Measurements from ENCODE around the gene RAP1A. TPM values are rescaled to one million over a fixed set of nuclear protein-coding genes. Genes with fewer than 3 reads are reported as not detected.

Gene RAP1A
- total RNA-seq, 1 experiment from 2014 or later, result 33.2 TPM

DNA sequence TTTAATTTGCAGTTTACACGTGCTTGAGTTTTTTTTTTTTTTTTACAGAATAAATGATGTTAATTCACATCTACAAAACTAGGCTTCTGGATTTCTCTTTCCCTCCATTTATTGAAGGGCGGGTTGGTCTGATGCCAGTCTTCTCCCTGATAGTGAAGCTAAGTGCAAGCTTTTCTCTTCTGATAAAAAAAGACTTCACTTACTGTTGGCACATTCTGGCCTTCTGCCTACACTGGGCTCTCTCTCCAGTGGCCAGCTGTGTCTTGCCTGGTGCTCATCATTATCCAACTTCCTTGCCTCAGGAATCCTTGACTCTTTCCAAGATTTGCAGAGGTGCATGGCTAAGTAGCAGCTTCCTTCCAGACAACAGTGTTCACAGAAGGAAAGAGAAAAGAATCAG lies 7.6 kb upstream of the RAP1A start:
- Mint-ChIP-seq H3K9me3 (ENCODE audit: low read depth, unreplicated experiment) (peaks cover 2% of the 10 kb centered on the region), H3K36me3 (ENCODE audit: insufficient read depth, unreplicated experiment) (no peaks in the 10 kb centered on the region), H3K27me3 (ENCODE audit: unreplicated experiment) (peaks cover 7% of the 10 kb centered on the region), H3K4me1 (ENCODE audit: low read depth, unreplicated experiment) (peaks cover 9% of the 10 kb centered on the region), H3K4me3 (ENCODE audit: low read depth, unreplicated experiment) (no peak overlapping the region), H3K27ac (ENCODE audit: unreplicated experiment) (no peak overlapping the region)
- CTCF ChIA-PET, result interaction anchor here (0.7 kb wide), 1 partner anchor 40 kb away, joined by 5 read pairs; no protein-coding TSS in a partner anchor
- intact Hi-C loops (cut with micrococcal nuclease; ENCODE audit: unreplicated experiment), result no loop called here
- BruUV-seq (replicated peaks), result no TSS peak
- TF ChIP-seq, protein P1, sequence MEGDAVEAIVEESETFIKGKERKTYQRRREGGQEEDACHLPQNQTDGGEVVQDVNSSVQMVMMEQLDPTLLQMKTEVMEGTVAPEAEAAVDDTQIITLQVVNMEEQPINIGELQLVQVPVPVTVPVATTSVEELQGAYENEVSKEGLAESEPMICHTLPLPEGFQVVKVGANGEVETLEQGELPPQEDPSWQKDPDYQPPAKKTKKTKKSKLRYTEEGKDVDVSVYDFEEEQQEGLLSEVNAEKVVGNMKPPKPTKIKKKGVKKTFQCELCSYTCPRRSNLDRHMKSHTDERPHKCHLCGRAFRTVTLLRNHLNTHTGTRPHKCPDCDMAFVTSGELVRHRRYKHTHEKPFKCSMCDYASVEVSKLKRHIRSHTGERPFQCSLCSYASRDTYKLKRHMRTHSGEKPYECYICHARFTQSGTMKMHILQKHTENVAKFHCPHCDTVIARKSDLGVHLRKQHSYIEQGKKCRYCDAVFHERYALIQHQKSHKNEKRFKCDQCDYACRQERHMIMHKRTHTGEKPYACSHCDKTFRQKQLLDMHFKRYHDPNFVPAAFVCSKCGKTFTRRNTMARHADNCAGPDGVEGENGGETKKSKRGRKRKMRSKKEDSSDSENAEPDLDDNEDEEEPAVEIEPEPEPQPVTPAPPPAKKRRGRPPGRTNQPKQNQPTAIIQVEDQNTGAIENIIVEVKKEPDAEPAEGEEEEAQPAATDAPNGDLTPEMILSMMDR (IDR thresholded peaks at IDR 0.05; ENCODE audit: unreplicated experiment), result no peak
- DNase-seq, result no peak

DNA sequence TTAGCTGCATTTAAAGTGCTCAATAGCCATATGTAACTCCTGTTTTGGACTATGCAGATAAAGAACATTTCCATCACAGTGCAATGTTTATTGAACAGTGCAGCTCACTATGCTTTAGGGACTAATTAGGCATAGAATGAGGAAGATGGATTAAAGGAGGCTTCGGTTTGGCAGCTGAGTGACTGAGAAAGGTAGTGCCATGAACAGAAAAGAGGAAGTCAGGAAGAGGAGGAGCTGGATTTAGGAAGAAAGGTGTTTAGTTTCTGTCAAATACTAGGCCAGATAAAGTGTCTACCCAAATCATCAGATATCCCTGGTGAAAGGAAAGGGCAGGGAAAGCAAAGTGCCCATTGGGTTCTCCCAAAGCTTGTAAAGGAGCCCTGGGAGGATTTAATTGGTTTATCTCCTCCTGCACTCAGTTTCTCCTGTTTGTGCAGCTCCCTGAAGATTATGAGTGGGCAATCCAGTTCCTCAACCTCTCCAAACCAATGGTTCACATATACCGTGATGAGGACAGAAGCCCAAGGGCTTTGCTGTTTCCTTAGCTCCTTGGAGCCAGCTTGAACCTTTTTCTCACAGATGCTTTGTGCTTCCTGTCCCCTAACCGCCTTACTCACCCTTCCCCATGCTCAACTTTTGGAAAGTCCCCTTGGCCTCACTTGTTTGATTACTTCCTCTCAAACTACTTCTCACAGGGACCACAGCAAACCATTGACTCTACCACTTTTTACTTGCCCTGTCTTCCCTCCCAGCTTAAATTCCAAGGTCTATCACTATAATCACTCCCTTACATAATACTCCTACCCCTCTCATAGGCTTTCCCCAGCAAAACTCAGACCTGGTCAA lies 3.5 kb upstream of the RAP1A start:
- Mint-ChIP-seq H3K27me3 (ENCODE audit: unreplicated experiment) (no peaks in the 10 kb centered on the region), H3K9me3 (ENCODE audit: low read depth, unreplicated experiment) (no peaks in the 10 kb centered on the region), H3K27ac (ENCODE audit: unreplicated experiment) (no peak overlapping the region), H3K4me1 (ENCODE audit: low read depth, unreplicated experiment) (peaks cover 23% of the 10 kb centered on the region), H3K4me3 (ENCODE audit: low read depth, unreplicated experiment) (no peak overlapping the region), H3K36me3 (ENCODE audit: insufficient read depth, unreplicated experiment) (peaks cover 13% of the 10 kb centered on the region)
- no TSS peak for BruUV-seq (replicated peaks)
- CTCF ChIA-PET, result interaction anchor here (1.0 to 1.1 kb wide), 2 partner anchors 23 to 27 kb away, joined by 3 to 4 read pairs; no protein-coding TSS in a partner anchor
- intact Hi-C loops (cut with micrococcal nuclease; ENCODE audit: unreplicated experiment), result no loop called here
- TF ChIP-seq, protein P1 (IDR thresholded peaks at IDR 0.05; ENCODE audit: unreplicated experiment), result no peak
- DNase-seq, result no peak

DNA sequence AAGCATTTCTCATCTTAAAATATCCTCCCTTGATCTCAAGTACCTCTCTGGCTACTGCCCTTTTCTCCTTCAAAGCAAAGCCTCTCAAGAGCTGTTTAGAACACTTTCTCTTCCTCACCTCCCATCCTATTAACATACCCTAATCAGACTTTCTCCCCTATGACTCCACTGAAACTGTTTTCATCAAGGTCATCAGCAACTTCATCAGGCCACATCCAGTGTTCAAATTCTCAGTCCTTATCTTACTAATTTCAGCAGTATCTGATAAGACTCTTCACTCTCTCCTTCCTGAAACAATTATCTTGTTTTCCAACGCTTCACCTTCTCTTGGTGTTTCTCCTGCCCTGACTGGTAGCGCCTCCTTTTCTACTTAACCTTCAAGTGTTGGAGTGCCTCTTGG lies 1.5 kb upstream of the RAP1A start:
- peaks cover 13% of the 10 kb centered on the region for H3K36me3 Mint-ChIP-seq (ENCODE audit: insufficient read depth, unreplicated experiment)
- BruUV-seq (replicated peaks), result no TSS peak
- CTCF ChIA-PET, result no interaction called here
- intact Hi-C loops (cut with micrococcal nuclease; ENCODE audit: unreplicated experiment), result no loop called here
- TF ChIP-seq, protein P1 (IDR thresholded peaks at IDR 0.05; ENCODE audit: unreplicated experiment), result no peak
- H3K9me3 Mint-ChIP-seq (ENCODE audit: low read depth, unreplicated experiment), result no peaks in the 10 kb centered on the region
- H3K27me3 Mint-ChIP-seq (ENCODE audit: unreplicated experiment), result no peaks in the 10 kb centered on the region
- H3K27ac Mint-ChIP-seq (ENCODE audit: unreplicated experiment), result no peak overlapping the region
- no peak overlapping the region for H3K4me3 Mint-ChIP-seq (ENCODE audit: low read depth, unreplicated experiment)
- DNase-seq, result no peak
- H3K4me1 Mint-ChIP-seq (ENCODE audit: low read depth, unreplicated experiment), result peaks cover 39% of the 10 kb centered on the region

DNA sequence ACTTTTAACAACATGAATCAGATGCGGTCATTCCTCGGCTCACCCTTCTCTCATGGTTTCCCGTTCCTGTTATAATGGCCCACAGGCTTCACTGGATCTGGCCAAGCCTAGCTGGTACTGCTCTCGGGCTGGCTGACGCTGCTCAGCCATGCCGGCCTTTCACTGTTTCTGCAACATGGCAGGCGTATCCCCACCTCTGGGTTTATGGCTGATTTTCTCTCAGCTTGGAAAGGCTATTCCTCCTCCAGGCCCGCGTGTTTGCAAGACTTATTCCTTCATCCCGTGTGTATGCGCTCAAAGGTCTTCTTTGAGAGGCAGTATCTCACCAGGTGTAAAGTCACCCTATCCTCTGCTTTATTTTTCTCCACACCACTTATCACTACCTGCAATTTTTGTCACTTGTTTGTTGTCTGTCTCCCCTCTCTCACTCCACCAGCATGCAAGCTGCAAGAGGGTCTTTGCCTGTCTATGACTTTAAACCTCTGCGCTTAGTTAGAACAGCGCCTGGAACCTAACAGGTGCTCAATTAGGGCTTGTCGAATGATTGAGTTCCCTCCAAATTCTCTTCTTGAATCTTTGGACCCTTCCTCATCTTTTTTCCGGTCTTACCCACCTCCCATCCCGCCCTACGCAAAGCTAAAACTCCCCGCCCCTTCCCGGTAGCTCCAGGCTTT lies 491 bp upstream of the RAP1A start:
- intact Hi-C loops (cut with micrococcal nuclease; ENCODE audit: unreplicated experiment), result no loop called here
- TF ChIP-seq, protein P1 (IDR thresholded peaks at IDR 0.05; ENCODE audit: unreplicated experiment), result no peak
- Mint-ChIP-seq H3K27me3 (ENCODE audit: unreplicated experiment) (no peaks in the 10 kb centered on the region), H3K27ac (ENCODE audit: unreplicated experiment) (peak overlapping the region; percentile 39), H3K4me3 (ENCODE audit: low read depth, unreplicated experiment) (peak overlapping the region; percentile 98), H3K9me3 (ENCODE audit: low read depth, unreplicated experiment) (no peaks in the 10 kb centered on the region), H3K4me1 (ENCODE audit: low read depth, unreplicated experiment) (peaks cover 39% of the 10 kb centered on the region), H3K36me3 (ENCODE audit: insufficient read depth, unreplicated experiment) (peaks cover 13% of the 10 kb centered on the region)
- no TSS peak for BruUV-seq (replicated peaks)
- CTCF ChIA-PET, result interaction anchor here (0.6 to 1.3 kb wide), 6 partner anchors 25 to 1615 kb away, joined by 3 to 9 read pairs (median 3); no protein-coding TSS in a partner anchor
- DNase-seq, result no peak
